ENCODE results near the gene CCDC180.
"Not testable (repeated sequence)": the region's sequence is repeated elsewhere in the genome, so short reads cannot be mapped to it uniquely, and the experiment has no call there.

CCDC180 gene

GRCh38 chr9:97311798-97312500 is 4.5 kb downstream of the CCDC180 start:
- no peak for DNase-seq (ENCODE audit: low read depth)

- no peak for DNase-seq (ENCODE audit: low read depth)
These were observed 5.1 kb downstream of the CCDC180 start for GRCh38 chr9:97312556-97312955.

DNA sequence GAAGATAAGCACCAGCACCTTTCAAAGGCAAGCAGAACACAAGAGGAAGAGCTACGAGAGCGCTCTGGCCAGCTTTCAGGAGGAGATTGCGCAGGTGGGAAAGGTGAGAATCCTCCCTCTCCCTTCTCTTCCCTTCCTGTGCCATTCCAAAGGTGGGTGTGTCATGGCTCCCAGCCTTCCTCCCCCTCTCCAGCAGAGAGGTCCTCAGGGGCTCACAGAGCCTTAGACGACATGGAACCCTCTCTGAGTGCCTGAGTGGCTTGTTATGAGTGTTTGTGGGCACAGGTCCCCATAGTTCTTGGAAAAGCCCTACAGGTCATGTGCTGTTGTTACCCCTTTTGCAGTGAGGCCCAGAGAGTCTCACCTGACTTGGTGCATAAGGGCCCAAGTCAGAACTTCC is 5.8 kb downstream of the CCDC180 start:
- no peak for DNase-seq (ENCODE audit: low read depth)

DNA sequence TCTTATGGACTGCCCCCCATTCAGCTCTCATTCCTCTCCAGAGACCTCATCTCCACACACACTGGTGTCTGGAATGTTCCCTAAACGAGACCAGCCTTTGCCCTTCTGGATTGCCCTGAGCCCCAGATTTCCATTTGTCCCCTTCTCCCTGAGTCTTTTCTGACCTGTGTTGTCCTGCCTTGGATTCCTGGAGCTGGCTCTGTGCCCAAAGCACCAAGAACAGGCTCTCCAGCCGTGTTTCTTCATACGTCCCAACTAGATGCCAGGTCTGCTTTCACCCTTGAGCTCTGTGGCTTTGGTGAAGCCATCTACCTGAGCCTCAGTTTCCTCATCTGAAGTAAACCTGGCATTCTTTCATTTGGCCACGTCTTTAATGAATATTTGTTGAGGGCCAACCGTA is 6.3 kb downstream of the CCDC180 start:
- no peak for DNase-seq (ENCODE audit: low read depth)

- no peak for DNase-seq (ENCODE audit: low read depth)
These were observed 7.0 kb downstream of the CCDC180 start for GRCh38 chr9:97314503-97314902.

GRCh38 chr9:97315550-97315949 is 8.1 kb downstream of the CCDC180 start:
- no peak for DNase-seq (ENCODE audit: low read depth)

DNA sequence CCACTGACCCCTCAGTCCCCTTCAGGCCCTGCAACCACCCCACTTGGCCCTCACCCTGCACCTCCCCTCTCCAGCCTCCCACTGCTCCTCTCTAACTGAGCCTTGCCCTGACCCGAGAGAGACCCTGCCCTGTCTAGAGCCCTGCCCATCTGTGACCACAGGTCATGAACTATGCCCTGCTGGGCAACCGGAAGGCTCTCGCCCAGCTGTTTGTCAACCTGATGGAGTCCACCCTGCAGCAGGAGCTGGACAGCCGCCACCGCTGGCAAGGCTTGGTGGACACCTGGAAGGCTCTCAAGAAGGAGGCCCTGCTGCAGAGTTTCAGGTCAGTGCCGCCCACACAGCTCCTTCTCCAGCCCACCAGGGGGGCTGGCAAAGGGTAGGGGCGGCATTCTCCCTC is 9.4 kb downstream of the CCDC180 start:
- DNase-seq (ENCODE audit: low read depth) = no peak

GRCh38 chr9:97318433-97318832 is 11.0 kb downstream of the CCDC180 start:
- DNase-seq (ENCODE audit: low read depth) = no peak

DNA sequence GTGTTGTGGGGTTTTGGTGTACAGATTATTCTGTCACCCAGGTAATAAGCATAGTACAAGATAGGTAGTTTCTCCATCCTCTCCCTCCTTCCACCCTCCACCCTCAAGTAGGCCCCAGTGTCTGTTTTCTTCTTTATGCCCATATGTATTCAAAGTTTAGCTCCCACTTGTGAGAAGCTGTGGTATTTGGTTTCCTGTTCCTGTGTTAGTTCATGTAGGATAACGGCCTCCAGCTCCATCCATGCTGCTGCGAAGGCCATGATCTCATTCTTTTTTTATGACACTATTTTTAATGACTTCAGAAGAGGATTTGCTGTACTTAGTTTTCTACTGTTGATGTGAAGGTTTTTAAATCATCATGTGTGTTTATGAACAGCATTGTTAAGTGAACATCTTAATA is 11.9 kb downstream of the CCDC180 start:
- no peak for DNase-seq (ENCODE audit: low read depth)

DNA sequence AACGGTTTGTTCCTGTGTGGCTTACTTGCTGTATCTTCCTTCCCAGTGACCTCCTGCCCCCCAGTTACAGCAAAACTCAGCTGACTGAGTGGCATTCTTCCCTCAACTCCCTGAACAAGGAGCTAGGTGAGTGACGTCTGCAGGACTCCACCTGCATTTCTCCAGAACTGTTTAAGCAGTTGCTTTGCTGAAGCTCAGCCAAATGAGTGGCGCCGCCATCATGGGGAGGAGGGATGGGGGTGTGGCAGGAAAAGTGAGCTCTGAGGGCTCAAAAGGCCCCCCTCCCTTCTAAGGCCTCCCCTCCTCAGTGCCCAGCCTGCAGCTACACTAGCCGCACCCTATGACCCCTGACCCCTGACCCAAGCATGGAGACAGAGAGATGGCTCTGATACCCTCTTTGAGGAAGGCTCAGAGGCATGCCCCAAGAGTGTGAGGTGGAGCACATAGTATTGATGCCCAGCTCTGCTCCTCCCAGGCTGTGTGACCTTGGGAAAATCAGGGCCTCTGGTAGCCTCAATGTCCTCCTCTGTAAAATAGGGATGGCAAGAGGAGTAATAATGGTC is 12.7 kb downstream of the CCDC180 start:
- DNase-seq (ENCODE audit: low read depth) = no peak

- DNase-seq (ENCODE audit: low read depth) = no peak
These were observed 13.8 kb downstream of the CCDC180 start for GRCh38 chr9:97321251-97321650.

DNA sequence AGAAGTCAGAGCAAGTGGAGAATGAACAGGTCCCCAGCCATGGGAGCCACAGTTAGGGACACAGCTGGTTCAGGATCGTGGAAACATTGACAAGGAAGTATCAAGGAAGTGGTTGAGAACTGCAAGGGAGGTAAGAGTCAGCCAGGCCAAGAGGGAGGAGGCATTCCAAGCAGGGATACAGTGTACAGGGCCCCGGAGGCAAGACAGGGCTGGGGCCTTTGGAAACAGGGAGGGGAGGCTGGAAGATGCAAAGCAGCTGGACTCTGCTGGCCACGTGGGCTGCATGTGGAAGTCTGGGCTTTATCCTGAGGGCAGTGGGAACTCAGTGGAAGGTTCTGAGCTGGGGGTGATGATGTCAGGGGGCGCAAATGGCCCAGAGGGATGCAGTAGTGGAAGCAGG is 14.2 kb downstream of the CCDC180 start:
- DNase-seq (ENCODE audit: low read depth) = no peak

DNA sequence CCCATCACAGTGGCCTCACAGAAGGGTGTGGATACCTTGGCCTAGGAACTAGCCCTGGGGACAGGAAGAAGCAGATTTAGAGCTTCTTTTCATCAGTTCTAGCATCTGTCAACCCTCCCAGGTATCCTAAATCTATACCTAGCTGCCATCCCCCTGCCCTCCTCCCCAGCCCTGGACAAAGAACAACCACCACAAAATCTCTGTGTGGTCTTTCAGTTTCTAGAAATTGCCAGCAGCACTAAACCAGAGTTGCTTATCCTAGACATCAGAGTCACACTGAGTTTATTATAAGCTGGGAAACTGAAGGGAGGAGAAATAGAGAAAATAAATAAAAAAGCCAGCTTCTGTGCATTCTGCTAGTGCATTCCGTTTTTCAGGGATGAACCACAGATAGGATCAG is 14.6 kb downstream of the CCDC180 start:
- DNase-seq (ENCODE audit: low read depth) = no peak

GRCh38 chr9:97324954-97325353 is 17.5 kb downstream of the CCDC180 start:
- no peak for DNase-seq (ENCODE audit: low read depth)

GRCh38 chr9:97327562-97327961 is 20.1 kb downstream of the CCDC180 start:
- no peak for DNase-seq (ENCODE audit: low read depth)

GRCh38 chr9:97332993-97333392 is 25.5 kb downstream of the CCDC180 start:
- DNase-seq (ENCODE audit: low read depth) = no peak

DNA sequence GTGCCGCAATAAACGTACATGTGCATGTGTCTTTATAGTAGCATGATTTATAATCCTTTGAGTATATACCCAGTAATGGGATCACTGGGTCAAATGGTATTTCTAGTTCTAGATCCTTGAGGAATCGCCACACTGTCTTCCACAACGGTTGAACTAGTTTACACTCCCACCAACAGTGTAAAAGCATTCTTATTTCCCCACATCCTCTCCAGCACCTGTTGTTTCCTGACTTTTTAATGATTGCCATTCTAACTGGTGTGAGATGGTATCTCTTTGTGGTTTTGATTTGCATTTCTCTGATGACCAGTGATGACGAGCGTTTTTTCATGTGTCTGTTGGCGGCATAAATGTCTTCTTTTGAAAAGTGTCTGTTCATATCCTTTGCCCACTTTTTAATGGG is 28.2 kb downstream of the CCDC180 start:
- not testable (repeated sequence) for DNase-seq (ENCODE audit: low read depth)

DNA sequence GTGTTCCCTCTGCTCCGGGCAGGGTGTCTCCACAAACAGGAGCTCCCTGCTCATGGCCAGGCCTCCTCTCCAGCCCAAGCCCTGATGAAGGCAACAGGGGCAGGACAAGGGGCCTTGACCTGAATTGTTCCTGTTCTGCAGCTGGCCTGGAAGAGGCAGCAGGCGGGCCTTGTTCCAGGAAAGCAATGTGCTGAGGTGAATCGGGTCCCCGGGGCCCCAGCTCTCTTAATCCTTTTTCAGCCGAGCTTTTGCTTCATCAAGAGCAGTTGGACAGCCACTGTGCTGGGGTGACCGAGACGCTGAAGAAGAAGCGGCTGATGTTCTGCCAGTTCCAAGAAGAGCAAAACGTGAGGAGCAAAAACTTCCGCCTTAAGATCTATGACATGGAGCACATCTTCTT is 41.4 kb downstream of the CCDC180 start:
- DNase-seq (ENCODE audit: low read depth) = no peak

- DNase-seq (ENCODE audit: low read depth) = no peak
These were observed 41.9 kb downstream of the CCDC180 start for GRCh38 chr9:97349400-97349799.

- no peak for DNase-seq (ENCODE audit: low read depth)
These were observed 47.2 kb downstream of the CCDC180 start for GRCh38 chr9:97354637-97355036.

DNA sequence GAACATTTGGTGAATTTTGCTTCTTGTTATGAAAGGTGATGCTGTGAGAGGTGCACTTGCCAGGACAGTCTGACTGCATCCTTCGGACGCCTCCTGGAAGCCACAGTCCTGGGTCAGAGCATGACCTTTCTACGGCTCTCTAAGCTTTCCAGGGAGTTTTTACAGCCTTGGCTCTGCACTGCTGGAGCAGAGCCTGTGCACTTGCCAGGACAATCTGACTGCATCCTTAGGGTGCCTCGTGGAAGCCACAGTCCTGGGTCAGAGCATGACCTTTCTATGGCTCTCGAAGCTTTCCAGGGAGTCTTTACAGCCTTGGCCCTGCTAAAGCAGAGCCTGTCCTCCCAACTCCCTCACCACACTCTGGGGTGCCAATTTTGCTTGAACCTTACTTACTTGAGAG is 49.6 kb downstream of the CCDC180 start:
- no peak for DNase-seq (ENCODE audit: low read depth)

Measured in activated T-cell treated with anti-CD3 and anti-CD28 coated beads for 48 hours (primary cell).